ENCODE results near the gene AVPR2.

AVPR2 gene

DNA sequence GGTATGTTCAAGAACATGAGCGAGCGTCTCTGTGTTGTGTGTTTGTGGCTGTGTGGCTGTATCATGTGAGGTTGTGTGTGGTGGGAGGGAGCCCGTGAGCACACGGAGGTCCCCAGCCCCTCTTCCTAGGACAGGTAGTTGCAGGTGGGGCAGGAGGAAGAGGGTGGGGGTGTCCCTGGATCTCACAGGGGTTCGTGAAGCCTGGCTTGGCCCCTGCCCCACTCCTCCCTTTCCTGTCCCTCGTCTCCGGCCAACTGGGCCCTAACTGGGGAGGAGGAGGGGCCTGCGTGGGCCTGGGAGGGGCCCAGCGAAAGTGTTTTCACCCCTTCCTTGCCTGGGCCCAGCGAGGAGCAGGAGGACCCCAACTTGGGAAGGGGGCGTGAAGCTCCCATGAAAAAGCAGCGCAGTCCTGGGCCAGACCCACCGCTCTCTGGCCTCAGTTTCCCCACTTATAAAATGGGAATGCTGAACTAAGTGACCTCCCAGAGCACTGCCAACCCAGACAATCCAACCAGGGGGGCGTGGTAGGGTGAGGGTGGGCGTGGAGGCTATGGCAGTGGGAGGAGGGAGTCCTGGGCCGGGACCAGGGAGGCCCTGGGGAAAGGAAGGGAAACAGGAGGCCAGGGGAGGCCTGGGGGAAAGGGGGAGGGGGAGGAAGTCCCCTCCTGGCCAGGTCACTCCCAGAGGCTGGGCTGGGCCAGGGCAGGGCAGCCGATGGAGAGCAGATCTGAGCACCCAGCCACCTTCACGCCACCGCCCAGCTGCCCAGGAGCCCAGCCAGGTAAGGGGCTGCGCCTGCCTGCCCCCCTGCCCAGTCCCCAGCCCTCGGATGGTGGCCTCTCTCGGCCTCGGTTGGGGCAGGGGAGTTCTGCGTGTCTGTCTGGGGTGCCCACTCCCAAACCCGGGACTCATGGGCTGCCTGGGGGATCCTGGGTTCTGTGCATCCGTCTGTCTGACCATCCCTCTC, at the start of gene AVPR2:
Gene AVPR2, plus strand, starts transcription at position 683 of the 967 bp plus-strand sequence. CDS start 473 bp downstream, outside the sequence.
- no peak for DNase-seq (ENCODE audit: low read depth in 2 of 2)

DNA sequence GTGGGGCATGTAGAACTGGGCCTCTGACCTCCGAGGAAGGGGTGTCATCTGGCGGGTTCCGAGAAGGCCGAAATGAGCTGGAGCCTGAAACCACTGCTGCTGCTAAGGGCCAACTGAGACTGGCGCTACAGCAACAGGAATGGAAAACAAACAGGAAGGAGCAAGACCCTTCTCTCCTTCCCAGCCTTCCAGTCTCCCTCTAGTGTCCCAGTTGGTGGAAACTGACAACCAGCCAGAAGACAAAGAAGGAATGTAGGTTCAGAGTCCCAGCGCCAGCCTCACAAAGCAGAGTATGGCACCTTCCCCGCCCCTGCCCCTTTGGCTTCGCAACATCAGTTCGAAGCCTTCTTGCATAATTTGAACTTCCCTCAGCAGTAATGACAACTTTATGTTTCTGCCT, 49.8 kb upstream of the AVPR2 start:
- no peak for DNase-seq (ENCODE audit: low read depth in 2 of 2)

DNA sequence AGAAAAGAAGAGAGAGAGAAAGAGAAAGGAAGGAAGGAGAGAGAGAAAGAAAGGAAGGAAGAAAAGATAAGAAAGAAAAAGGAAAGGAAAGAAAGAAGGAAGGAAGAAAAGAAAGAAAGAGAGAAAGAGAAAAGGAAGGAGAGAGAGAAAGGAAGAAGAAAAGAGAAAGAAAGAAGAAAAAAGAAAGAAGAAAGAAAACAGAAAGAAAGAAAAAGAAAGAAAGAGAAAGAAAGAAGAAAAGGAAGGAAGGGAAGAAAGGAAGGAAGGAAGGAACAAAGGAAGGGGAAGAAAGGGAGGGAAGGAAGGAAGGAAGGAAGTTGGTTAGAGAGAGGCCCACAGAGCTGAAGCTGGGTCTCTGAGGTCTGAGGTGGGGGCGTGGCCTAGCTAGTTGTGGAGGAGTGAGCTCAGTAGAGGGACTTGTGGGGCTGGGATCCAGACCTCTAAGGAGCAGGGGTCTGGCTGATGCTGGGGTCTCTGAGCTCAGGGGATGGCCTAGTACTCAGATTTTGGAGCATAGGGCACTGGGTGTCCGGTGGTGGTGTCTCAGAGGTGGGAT, 47.0 kb upstream of the AVPR2 start:
- DNase-seq (ENCODE audit: low read depth in 2 of 2), result no peak

DNA sequence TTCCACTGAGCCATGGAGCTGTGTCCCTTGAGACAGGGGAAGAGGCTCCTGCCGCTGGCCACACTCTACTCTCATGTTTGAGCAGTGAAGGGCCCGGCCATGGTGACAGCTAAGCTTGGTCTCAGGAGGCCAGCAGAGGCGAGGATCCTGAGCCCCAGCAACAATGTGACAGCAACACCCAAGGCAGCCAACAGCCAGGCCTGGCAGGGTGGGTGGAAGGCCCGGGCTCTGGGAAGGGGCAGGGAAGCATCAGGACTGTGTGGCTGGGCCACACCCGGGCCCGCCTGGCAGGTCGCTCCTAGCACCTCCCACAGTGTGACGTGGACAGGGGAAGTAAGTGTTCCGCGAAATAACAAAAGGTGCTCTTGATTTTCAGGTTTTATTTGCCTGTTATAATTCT, 43.3 kb upstream of the AVPR2 start:
- no peak for DNase-seq (ENCODE audit: low read depth in 2 of 2)

DNA sequence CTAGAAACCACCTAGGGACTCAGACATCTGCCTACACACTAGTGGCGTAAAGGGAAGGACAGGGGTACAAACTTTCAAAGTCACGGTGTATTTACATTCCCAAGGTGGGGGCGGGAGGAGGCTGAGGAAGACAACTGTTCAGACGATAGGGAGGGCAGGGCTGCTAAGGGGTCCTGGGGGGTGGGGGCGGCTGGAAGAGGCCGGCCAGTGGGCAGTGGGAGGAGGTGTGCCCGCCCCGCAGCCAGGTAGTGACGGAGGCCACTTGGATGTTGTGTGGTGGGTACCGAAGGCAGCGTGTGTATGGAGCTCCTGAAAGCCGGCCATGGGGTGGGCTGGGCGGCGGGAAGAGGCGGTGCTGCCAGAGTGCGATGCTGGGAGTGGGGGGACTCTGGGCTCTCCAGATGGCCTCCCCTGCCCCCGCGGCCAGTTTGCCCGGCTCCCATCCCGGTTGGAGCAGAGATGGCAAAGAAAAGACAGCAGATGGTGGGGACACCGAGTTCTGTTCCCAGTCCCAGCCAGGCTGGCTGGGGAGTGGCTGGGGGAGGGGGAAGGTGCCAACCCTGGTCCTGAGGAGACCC, 42.7 kb upstream of the AVPR2 start:
- no peak for DNase-seq (ENCODE audit: low read depth in 2 of 2)

DNA sequence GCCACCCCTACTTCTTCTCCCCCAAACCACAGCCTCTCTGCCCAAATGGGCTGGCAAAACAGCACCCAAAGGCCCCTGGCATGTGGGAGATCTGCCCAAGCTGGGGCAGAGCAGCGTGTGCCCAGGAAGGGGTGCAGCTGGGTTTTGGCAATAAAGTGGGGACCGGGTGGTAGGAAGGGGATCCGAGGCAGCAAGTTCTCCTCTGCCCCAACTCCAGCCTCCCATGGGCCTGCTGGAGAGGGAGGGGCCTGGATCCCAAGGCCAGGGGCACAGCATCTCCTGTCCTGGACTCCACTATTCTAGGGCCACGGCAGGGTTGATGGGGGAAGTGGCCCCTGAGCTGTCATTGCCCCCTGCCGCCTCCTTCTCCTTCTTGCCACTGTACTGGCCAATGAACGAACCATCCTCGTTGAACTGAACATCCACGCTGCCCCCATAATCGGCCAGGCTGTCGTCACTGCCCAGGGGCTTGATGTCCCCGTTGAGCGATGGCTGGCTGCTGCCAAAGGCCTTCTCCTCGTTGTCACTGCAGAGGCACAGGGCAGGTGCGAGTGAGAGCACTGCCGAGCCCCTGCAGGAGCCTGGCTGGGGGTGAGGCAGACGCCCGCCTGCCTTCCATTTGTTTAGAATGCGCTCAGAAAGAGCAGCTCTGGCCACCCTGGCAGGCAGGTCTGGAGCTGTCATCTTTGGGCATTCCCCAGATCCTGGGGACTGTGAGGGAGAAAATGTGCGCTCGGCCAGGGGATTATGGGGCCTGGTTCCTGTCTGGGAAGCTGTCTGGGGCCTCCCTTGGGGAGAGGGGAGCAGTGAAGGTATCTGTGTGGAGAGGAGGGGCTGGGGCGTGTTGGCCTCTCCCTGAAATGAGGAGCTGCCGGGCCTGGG, 41.9 kb upstream of the AVPR2 start:
- no peak for DNase-seq (ENCODE audit: low read depth in 2 of 2)

GRCh38 chrX:153863251-153863991, 41.1 kb upstream of the AVPR2 start:
- no peak for DNase-seq (ENCODE audit: low read depth in 2 of 2)

GRCh38 chrX:153864101-153864500, 40.4 kb upstream of the AVPR2 start:
- no peak for DNase-seq (ENCODE audit: low read depth in 2 of 2)

- DNase-seq (ENCODE audit: low read depth in 2 of 2), result no peak
Observed at GRCh38 chrX:153864561-153865320, 39.7 kb upstream of the AVPR2 start.

- DNase-seq (ENCODE audit: low read depth in 2 of 2), result no peak
Observed at GRCh38 chrX:153865321-153865580, 39.2 kb upstream of the AVPR2 start.

DNA sequence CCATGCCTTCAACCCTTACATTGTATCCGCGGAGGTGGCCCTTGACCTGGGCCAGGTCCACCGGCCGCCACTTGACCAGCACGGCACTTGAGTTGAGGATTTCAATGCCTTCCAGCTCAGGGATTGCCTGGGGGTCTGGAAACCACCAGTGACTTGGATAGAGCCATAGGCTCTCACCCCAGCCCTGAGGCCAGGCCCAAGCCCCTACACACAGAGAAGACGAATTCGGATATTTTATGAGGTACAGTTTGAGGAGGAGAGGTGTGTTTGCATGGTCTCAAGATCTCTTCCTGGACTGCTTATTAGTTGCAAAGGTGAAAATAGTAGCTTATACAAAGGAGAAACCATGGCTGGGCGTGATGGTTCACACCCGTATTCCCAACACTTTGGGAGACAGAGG, 38.8 kb upstream of the AVPR2 start:
- DNase-seq (ENCODE audit: low read depth in 2 of 2), result no peak

DNA sequence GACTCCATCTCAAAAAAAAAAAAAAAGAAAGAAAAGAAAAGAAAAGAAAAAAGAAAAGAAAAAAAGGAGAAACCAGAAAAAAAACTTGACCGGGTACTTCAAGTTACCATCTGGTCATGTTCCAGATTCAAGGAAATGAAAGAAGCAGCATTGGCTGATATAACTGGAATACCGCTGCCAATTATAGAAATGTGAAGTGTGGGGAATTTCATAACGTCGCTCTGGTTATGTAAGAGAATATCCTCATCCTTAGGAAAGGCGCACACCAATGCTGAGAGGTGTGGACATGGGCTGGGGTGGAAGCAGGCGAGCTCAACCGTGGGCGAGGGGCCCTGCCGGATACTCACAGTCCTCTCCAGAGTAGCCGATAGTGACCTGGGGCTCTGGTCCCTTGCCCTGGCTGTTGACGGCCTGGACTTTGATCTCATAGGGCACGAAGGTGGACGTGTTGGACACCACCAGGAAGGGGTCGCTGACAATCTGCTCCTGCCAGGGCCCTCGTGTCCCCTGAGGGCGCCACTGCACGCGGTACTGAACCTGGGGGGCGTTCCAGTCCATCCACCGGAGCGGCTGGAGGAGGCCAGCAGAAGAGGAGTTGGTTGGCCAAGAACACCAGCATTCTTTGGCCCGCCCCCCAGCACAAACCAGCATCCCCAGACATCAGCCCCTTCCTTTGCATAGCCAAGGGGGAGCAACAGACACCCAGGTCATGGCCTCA, 38.0 kb upstream of the AVPR2 start:
- no peak for DNase-seq (ENCODE audit: low read depth in 2 of 2)

- no peak for DNase-seq (ENCODE audit: low read depth in 2 of 2)
Observed at GRCh38 chrX:153867139-153867538, 37.3 kb upstream of the AVPR2 start.

DNA sequence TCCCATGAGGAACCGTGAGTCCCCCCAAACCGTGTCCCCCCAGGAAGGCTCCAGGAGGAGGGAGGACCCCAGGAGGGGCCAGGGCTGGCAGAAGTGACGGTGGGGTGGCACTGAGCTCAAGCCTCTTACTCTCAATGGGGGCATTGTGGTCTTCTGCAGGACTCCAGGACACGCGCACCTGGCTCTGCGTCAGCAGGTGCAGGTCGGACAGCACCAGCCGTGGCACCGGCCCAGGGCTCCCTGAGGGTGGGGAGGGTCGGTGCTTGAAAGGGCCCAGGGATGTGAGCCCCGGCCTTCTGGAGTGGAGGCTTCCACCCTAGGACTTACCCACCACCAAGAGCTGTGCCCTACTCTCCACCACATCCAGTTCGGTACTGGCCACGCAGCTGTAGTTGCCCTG, 36.8 kb upstream of the AVPR2 start:
- DNase-seq (ENCODE audit: low read depth in 2 of 2), result no peak

GRCh38 chrX:153868576-153869472, 35.6 kb upstream of the AVPR2 start:
- DNase-seq (ENCODE audit: low read depth in 2 of 2), result no peak

DNA sequence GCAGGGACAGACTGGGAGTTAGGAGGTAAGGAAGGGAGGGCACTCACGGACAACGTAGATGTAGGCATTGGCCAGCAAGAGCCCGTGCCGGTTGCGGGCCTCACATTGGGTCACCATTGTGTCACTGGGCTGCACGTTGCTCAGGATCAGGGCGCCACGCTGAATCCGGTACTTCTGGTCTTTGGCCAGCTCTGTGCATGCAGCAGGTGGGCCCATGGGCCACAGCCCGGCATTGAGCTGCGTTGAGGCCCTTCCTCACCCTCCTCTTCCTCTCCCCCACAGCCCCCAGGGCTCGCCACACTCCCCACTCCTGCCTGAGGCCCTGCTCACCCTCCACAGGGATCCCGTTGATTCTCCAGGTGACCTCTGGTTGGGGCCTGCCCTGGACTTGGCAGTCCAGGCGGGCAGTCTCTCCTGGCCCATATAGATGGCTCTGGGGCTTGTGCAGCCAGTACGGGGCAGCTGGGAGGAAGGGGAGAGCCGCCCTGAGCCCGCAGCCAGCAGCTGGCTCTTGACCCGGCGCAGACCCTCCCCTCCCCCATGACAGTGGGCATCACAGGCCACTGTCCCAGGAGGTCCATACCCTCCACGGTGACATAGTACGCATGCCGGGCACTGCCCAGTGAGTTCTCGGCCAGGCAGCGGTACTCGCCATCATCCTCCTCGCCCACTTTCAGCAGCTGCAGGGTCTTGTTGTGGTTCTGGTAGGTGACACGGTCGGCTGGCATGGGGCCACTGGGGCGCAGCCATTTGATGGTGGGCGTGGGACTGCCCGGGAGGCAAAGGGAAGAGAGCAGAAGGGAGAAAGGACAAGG, 34.8 kb upstream of the AVPR2 start:
- no peak for DNase-seq (ENCODE audit: low read depth in 2 of 2)

- DNase-seq (ENCODE audit: low read depth in 2 of 2), result no peak
Observed at GRCh38 chrX:153870288-153870690, 34.2 kb upstream of the AVPR2 start.

- DNase-seq (ENCODE audit: low read depth in 2 of 2), result no peak
Observed at GRCh38 chrX:153870791-153871360, 33.6 kb upstream of the AVPR2 start.

Measured in stimulated activated CD8-positive, alpha-beta memory T cell treated with anti-CD3 and anti-CD28 coated beads, Interleukin-15, amount 100 ng/mL, for 48 hours (primary cell).